BLaER1 treated with 17β-estradiol and CSF1 and Interleukin-3, amounts not matched to agents 10 nM and 100 nM (cell line): ENCODE results near the gene PPP2R3B.

Experiments
- H3K27ac ChIP-seq, 11 experiments: shearing (Covaris generic); formaldehyde crosslinking; 2 replicates each; pipeline ENCODE4 v1.8.1; 2022
- H3K27me3 ChIP-seq, 11 experiments: shearing (Covaris generic); formaldehyde crosslinking; 2 replicates each; pipeline ENCODE4 v1.8.1; 2022
- H3K36me3 ChIP-seq, 11 experiments: shearing (Covaris generic); formaldehyde crosslinking; 2 replicates each; pipeline ENCODE4 v1.8.1; 2022
- H3K4me1 ChIP-seq, 10 experiments: shearing (Covaris generic); formaldehyde crosslinking; 2 replicates each; pipeline ENCODE4 v1.8.1; 2022
- H3K4me2 ChIP-seq, 11 experiments: shearing (Covaris generic); formaldehyde crosslinking; 2 replicates each; pipeline ENCODE4 v1.8.1; 2022
- H3K4me3 ChIP-seq, 10 experiments: shearing (Covaris generic); formaldehyde crosslinking; 2 replicates each; pipeline ENCODE4 v1.8.1; 2022
- H3K9ac ChIP-seq, 11 experiments: shearing (Covaris generic); formaldehyde crosslinking; 2 replicates each; pipeline ENCODE4 v1.8.1; 2022
- H3K9me3 ChIP-seq, 11 experiments: shearing (Covaris generic); formaldehyde crosslinking; replicated peaks in 1 of 11; 2 replicates each; pipeline ENCODE4 v1.8.1; 2022
- H4K20me1 ChIP-seq, 11 experiments: shearing (Covaris generic); formaldehyde crosslinking; 2 replicates each; pipeline ENCODE4 v1.8.1; 2022
- Cebpa-rat ChIP-seq, 11 experiments: shearing (Covaris generic); IDR thresholded peaks; 2 replicates each; pipeline ENCODE4 v1.8.1; 2022

The PPP2R3B gene

GRCh38 chrX:291411-291901 lies 95.3 kb downstream of the PPP2R3B start:
- Histone ChIP-seq H3K36me3 (peaks cover 85 to 94% (median 92%) of the 10 kb centered on the region in 11 experiments), H3K4me1 (no peaks in the 10 kb centered on the region), H3K4me2 (no peak overlapping the region), H4K20me1 (peaks cover 0 to 11% (median 0%) of the 10 kb centered on the region in 11 experiments; a peak in 2 of 22 replicates), H3K9me3 (peaks cover 13 to 38% (median 21%) of the 10 kb centered on the region in 11 experiments; a peak in 21 of 22 replicates), H3K4me3 (no peak overlapping the region), H3K27ac (no peak overlapping the region), H3K9ac (no peak overlapping the region), H3K27me3 (no peaks in the 10 kb centered on the region)
- TF ChIP-seq Cebpa-rat (IDR thresholded peaks at IDR 0.05) = no peak

- no peak overlapping the region for H3K9ac ChIP-seq
- H3K36me3 ChIP-seq = peaks cover 87 to 94% (median 92%) of the 10 kb centered on the region in 11 experiments
- no peak overlapping the region for H3K4me2 ChIP-seq
- no peak for TF ChIP-seq Cebpa-rat (IDR thresholded peaks at IDR 0.05)
- no peak overlapping the region for H3K27ac ChIP-seq
- H3K4me1 ChIP-seq = no peaks in the 10 kb centered on the region
- no peaks in the 10 kb centered on the region for H3K27me3 ChIP-seq
- H3K9me3 ChIP-seq = peaks cover 12 to 34% (median 21%) of the 10 kb centered on the region in 11 experiments; a peak in 21 of 22 replicates
- peaks cover 0 to 11% (median 0%) of the 10 kb centered on the region in 11 experiments; a peak in 2 of 22 replicates for H4K20me1 ChIP-seq
- no peak overlapping the region for H3K4me3 ChIP-seq
Observed at GRCh38 chrX:290476-291166, 96.1 kb downstream of the PPP2R3B start.

- H3K4me1 ChIP-seq = peaks cover 0 to 11% (median 5%) of the 10 kb centered on the region in 10 experiments; a peak in 8 of 20 replicates
- peaks cover 0 to 11% (median 0%) of the 10 kb centered on the region in 11 experiments; a peak in 2 of 22 replicates for H4K20me1 ChIP-seq
- no peaks in the 10 kb centered on the region for H3K27me3 ChIP-seq
- no peak for TF ChIP-seq Cebpa-rat (IDR thresholded peaks at IDR 0.05)
- no peak overlapping the region for H3K4me2 ChIP-seq
- peaks cover 82 to 91% (median 89%) of the 10 kb centered on the region in 11 experiments for H3K36me3 ChIP-seq
- H3K4me3 ChIP-seq = no peak overlapping the region
- H3K9ac ChIP-seq = no peak overlapping the region
- H3K27ac ChIP-seq = no peak overlapping the region
- peaks cover 10 to 31% (median 19%) of the 10 kb centered on the region in 11 experiments; a peak in 21 of 22 replicates for H3K9me3 ChIP-seq
Observed at GRCh38 chrX:288561-288991, 98.1 kb downstream of the PPP2R3B start.

GRCh38 chrX:287670-288069 lies 99.0 kb downstream of the PPP2R3B start:
- Histone ChIP-seq H3K9me3 (peaks cover 1 to 22% (median 10%) of the 10 kb centered on the region in 11 experiments; a peak in 17 of 22 replicates), H3K27ac (no peak overlapping the region), H3K4me1 (peaks cover 0 to 11% (median 5%) of the 10 kb centered on the region in 10 experiments; a peak in 8 of 20 replicates), H4K20me1 (peaks cover 0 to 11% (median 0%) of the 10 kb centered on the region in 11 experiments; a peak in 2 of 22 replicates), H3K4me2 (no peak overlapping the region), H3K27me3 (no peaks in the 10 kb centered on the region), H3K36me3 (peaks cover 73 to 82% (median 80%) of the 10 kb centered on the region in 11 experiments), H3K4me3 (no peak overlapping the region), H3K9ac (no peak overlapping the region)
- TF ChIP-seq Cebpa-rat (IDR thresholded peaks at IDR 0.05) = no peak

- no peaks in the 10 kb centered on the region; a peak in 1 of 22 replicates for H3K9me3 ChIP-seq
- no peak overlapping the region for H3K4me3 ChIP-seq
- H3K27ac ChIP-seq = no peak overlapping the region
- H3K36me3 ChIP-seq = peaks cover 48 to 57% (median 55%) of the 10 kb centered on the region in 11 experiments
- H4K20me1 ChIP-seq = peaks cover 0 to 19% (median 0%) of the 10 kb centered on the region in 11 experiments; a peak in 2 of 22 replicates
- no peak overlapping the region for H3K4me2 ChIP-seq
- no peaks in the 10 kb centered on the region for H3K27me3 ChIP-seq
- H3K4me1 ChIP-seq = peaks cover 13 to 26% (median 20%) of the 10 kb centered on the region in 10 experiments; a peak in 18 of 20 replicates
- TF ChIP-seq Cebpa-rat (IDR thresholded peaks at IDR 0.05) = no peak
- H3K9ac ChIP-seq = no peak overlapping the region
Observed at GRCh38 chrX:285076-285677, 101.5 kb downstream of the PPP2R3B start.
